Stomach (tissue), 4 donors: ENCODE measurements around the gene KCNAB2.

ENCODE experiments used
- EP300 ChIP-seq: sonication (generic); formaldehyde crosslinking; IDR thresholded peaks from one replicate; pipeline ENCODE4 v1.6.1; 2017; ENCODE audit warnings: antibody characterized with exemption
- TF ChIP-seq, protein P1 (sequence below), 7 experiments: fragments of 450-650 bp in 4 of 7; fragments of 200-600 bp in 3 of 7; sonication (generic) in 3 of 7; IDR thresholded peaks; one replicate each; pipeline ENCODE4 v1.5.1; 2016 to 2019; ENCODE audit warnings: antibody characterized with exemption in 7 of 7, control low read depth in 2 of 7, mild to moderate bottlenecking in 1 of 7

DNA sequence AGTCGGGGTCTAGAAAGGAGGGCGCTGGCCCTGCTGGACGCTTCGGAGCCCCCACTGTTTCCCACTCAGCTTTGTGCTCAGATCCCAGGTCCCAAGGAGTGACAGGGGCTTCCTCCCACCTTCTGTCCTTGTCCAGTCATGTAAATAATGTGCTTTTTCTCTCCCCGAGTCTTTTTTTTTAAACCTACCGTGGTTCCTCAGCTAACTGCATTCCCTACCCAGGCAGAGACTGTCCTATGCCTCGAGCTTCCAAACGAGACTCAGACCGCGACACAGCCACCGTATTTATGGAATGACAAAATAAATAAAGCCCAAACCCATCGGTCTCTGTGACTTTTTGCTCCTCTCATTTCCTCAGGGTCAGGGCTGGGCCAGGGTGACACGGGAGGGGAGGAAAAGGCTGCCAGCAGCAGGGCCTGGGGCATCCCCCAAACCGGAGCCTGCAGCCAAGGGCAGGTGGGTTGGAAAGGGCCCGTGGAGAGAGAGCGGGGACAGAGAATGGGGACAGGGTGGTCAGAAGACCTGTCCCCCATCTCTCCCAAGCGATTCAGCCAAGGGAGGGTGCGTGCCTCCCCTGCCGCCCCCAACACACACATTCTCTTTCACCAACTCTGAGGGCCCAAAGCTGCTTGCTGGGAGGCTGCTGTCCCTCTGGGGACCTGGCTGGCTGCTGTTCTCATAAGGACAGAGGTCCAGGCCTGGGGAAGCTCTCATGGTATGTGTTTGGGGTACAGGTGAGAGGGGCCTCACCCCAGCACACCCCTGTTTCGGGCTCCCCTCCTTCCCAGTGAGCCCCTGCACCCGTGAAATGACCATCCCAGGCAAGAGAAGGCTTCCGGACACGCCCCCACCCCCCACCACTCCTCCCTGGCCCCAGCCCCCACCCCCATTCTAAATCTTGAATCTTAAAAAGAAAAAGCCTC lies 55.4 kb downstream of the KCNAB2 start:
- TF ChIP-seq, protein P1, sequence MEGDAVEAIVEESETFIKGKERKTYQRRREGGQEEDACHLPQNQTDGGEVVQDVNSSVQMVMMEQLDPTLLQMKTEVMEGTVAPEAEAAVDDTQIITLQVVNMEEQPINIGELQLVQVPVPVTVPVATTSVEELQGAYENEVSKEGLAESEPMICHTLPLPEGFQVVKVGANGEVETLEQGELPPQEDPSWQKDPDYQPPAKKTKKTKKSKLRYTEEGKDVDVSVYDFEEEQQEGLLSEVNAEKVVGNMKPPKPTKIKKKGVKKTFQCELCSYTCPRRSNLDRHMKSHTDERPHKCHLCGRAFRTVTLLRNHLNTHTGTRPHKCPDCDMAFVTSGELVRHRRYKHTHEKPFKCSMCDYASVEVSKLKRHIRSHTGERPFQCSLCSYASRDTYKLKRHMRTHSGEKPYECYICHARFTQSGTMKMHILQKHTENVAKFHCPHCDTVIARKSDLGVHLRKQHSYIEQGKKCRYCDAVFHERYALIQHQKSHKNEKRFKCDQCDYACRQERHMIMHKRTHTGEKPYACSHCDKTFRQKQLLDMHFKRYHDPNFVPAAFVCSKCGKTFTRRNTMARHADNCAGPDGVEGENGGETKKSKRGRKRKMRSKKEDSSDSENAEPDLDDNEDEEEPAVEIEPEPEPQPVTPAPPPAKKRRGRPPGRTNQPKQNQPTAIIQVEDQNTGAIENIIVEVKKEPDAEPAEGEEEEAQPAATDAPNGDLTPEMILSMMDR (IDR thresholded peaks at IDR 0.05), result no peak
- no peak for TF ChIP-seq EP300
